GM21529 (cell line): ENCODE data around the gene MAGEA2.
"Not testable (repeated sequence)": the region's sequence is repeated elsewhere in the genome, so short reads cannot be mapped to it uniquely, and the experiment has no call there.

Experiments
- ATAC-seq: cut with Tn5 transposase; IDR thresholded peaks from one replicate; pipeline ENCODE4 v1.9.1; 2021; ENCODE audit not compliant: unreplicated experiment

Gene MAGEA2

DNA sequence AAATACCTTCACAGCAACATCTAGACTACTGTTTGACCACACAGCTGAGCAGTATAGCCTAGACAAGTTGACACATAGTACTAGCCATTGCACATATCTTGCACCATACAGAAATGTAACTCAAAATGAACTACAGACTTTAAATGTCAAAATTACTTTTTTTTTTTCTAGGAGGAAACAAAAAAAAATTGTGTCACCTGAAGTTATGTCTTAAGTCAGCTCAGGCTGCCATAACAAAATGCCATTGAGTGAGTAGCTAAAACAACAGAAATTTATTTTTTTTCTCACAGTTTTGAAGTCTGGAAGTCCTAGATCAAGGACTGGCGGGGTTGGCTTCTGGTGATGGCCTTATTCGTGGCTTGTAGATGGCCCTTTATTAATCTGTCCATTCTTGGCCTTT is 44.5 kb downstream of the MAGEA2 start, which contains the start of gene CSAG2:
CSAG2 (minus strand) TSS at position 101 of the 400 bp plus-strand sequence. CDS start 161 bp downstream, outside the sequence.
- not testable (repeated sequence) for ATAC-seq

DNA sequence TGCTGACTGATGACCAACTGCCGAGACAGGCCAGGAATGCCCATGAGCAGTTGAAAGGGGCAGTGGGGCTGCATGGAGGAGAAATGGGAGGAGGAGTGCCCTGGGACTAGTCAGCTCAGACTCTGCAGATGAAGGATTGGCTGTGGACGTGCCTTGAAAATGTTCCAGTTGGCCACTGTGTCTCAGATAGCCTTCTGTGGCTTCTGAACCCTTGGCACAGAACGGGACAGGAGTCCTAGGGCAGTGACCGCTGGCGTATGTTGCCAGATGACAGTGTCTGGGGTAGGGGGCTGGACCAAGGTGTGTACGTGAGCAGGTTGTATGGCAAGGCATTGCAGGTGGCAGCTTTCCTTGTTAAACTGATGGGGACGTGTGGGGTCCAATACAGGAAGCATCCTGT is 47.1 kb downstream of the MAGEA2 start:
- ATAC-seq, result not testable (repeated sequence)

DNA sequence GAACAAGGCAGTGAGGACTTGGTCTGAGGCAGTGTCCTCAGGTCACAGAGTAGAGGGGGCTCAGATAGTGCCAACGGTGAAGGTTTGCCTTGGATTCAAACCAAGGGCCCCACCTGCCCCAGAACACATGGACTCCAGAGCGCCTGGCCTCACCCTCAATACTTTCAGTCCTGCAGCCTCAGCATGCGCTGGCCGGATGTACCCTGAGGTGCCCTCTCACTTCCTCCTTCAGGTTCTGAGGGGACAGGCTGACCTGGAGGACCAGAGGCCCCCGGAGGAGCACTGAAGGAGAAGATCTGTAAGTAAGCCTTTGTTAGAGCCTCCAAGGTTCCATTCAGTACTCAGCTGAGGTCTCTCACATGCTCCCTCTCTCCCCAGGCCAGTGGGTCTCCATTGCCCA is 53.3 kb downstream of the MAGEA2 start:
- ATAC-seq, result not testable (repeated sequence)
